PC-9 (cell line): Measurements from ENCODE around the gene FARS2. TPM values are rescaled to one million over a fixed set of nuclear protein-coding genes. Genes with fewer than 3 reads are reported as not detected.

ENCODE experiments used
- BruUV-seq: library from RNA; stranded (reverse); fragments of 400-500 nt; replicated peaks from 2 replicates; lab custom pipeline; 2021; lab: Mats Ljungman, UMichigan
- CTCF ChIA-PET: fragments of 300-600 bp; sonication (Branson Sonifier 250); formaldehyde crosslinking; loops from one replicate; lab custom pipeline; 2022; ENCODE audit warnings: antibody characterized with exemption; lab: Charles Lee
- POLR2A ChIA-PET: fragments of 300-600 bp; sonication (Branson Sonifier 250); formaldehyde crosslinking; loops from one replicate; lab custom pipeline; 2022; ENCODE audit warnings: antibody characterized with exemption; ENCODE audit not compliant: unreplicated experiment; lab: Charles Lee
- DNase-seq, 2 experiments: peaks; one replicate each; pipeline versions ENCODE4 v3.0.0 to v3.0.0-alpha.2; 2015 to 2022; ENCODE audit warnings: mixed read lengths in 1 of 2
- H2AFZ ChIP-seq: fragments of 200-600 bp; sonication (generic); 2 replicates; pipeline ENCODE4 v1.8.1; 2017; ENCODE audit warnings: antibody characterized with exemption
- H3F3A ChIP-seq: fragments of 200-600 bp; sonication (generic); 2 replicates; pipeline ENCODE4 v1.8.1; 2017; ENCODE audit warnings: antibody characterized with exemption, mild to moderate bottlenecking, low read depth; ENCODE audit not compliant: insufficient read depth
- H3K27ac ChIP-seq: fragments of 200-600 bp; sonication (generic); 2 replicates; pipeline ENCODE4 v1.6.1; 2016; ENCODE audit warnings: mixed run types
- H3K27me3 ChIP-seq: fragments of 200-600 bp; sonication (generic); 2 replicates; pipeline ENCODE4 v1.6.1; 2016; ENCODE audit warnings: low read depth, mixed run types; ENCODE audit not compliant: insufficient read depth
- H3K36me3 ChIP-seq: fragments of 200-600 bp; sonication (generic); 2 replicates; pipeline ENCODE4 v1.6.1; 2016; ENCODE audit warnings: low read depth, mixed run types
- H3K4me1 ChIP-seq: fragments of 200-600 bp; sonication (generic); replicated peaks from 2 replicates; pipeline ENCODE4 v1.6.1; 2016; ENCODE audit warnings: mixed run types; ENCODE audit not compliant: insufficient read depth
- H3K4me2 ChIP-seq: fragments of 200-600 bp; sonication (generic); 2 replicates; pipeline ENCODE4 v1.6.1; 2017; ENCODE audit warnings: mixed run types
- H3K4me3 ChIP-seq: fragments of 200-600 bp; sonication (generic); 2 replicates; pipeline ENCODE4 v1.6.1; 2016; ENCODE audit warnings: mixed run types
- H3K79me2 ChIP-seq: fragments of 200-600 bp; sonication (generic); 2 replicates; pipeline ENCODE4 v1.6.1; 2017; ENCODE audit warnings: low read depth, mixed run types
- H3K9me2 ChIP-seq: fragments of 200-600 bp; sonication (generic); 2 replicates; pipeline ENCODE4 v1.8.1; 2017; ENCODE audit warnings: mild to moderate bottlenecking; ENCODE audit not compliant: insufficient read depth
- H3K9me3 ChIP-seq: fragments of 200-600 bp; sonication (generic); 2 replicates; pipeline ENCODE4 v1.8.1; 2016; ENCODE audit warnings: low read depth; ENCODE audit not compliant: insufficient read depth
- H4K20me1 ChIP-seq: fragments of 200-600 bp; sonication (generic); 2 replicates; pipeline ENCODE4 v1.8.1; 2017; ENCODE audit not compliant: insufficient read depth
- CTCF ChIP-seq: fragments of 200-600 bp; sonication (generic); conservative IDR thresholded peaks from 2 replicates; pipeline ENCODE4 v1.6.1; 2017; ENCODE audit warnings: mixed run types, antibody characterized with exemption, mild to moderate bottlenecking, moderate library complexity
- EZH2 ChIP-seq: fragments of 200-600 bp; sonication (generic); IDR thresholded peaks from 2 replicates; pipeline ENCODE4 v1.8.0; 2017; ENCODE audit warnings: antibody characterized with exemption, low read depth
- intact Hi-C: fragments of 100-400 bp; cut with micrococcal nuclease; formaldehyde crosslinking; loops from one replicate; pipeline ENCODE4 v1.10.0; 2022; ENCODE audit not compliant: unreplicated experiment
- total RNA-seq: library from RNA; stranded (reverse); gene quantifications from 2 replicates; pipeline ENCODE4 v1.2.3, GENCODE V29; 2021

The FARS2 gene
- total RNA-seq, 1 experiment from 2014 or later = 26.7 TPM

GRCh38 chr6:5814901-5815300, 553.6 kb downstream of the FARS2 start:
- CTCF ChIA-PET = no interaction called here
- no peak for TF ChIP-seq CTCF
- no peak for TF ChIP-seq EZH2
- no peaks in the 10 kb centered on the region for H4K20me1 ChIP-seq
- H3K27me3 ChIP-seq = peaks cover 22% of the 10 kb centered on the region
- no peak overlapping the region for H3K27ac ChIP-seq
- H3K36me3 ChIP-seq = no peaks in the 10 kb centered on the region
- intact Hi-C loops = no loop called here
- DNase-seq = no peak
- POLR2A ChIA-PET = no interaction called here
- no peaks in the 10 kb centered on the region for H3K9me3 ChIP-seq
- H3K9me2 ChIP-seq = no peaks in the 10 kb centered on the region
- no peak overlapping the region for H3K4me3 ChIP-seq
- no peaks in the 10 kb centered on the region for H3F3A ChIP-seq
- H2AFZ ChIP-seq = no peak overlapping the region
- H3K4me2 ChIP-seq = no peak overlapping the region
- BruUV-seq = no TSS peak
- no peaks in the 10 kb centered on the region for H3K4me1 ChIP-seq
- H3K79me2 ChIP-seq = no peaks in the 10 kb centered on the region

- H2AFZ ChIP-seq = no peak overlapping the region
- BruUV-seq = no TSS peak
- H3K27me3 ChIP-seq = peaks cover 22% of the 10 kb centered on the region
- no peaks in the 10 kb centered on the region for H4K20me1 ChIP-seq
- no peak for DNase-seq
- H3K9me2 ChIP-seq = no peaks in the 10 kb centered on the region
- H3K4me2 ChIP-seq = no peak overlapping the region
- intact Hi-C loops = no loop called here
- no peaks in the 10 kb centered on the region for H3K4me1 ChIP-seq
- no peak for TF ChIP-seq EZH2
- no peak for TF ChIP-seq CTCF
- no peak overlapping the region for H3K27ac ChIP-seq
- H3K36me3 ChIP-seq = no peaks in the 10 kb centered on the region
- no peaks in the 10 kb centered on the region for H3K9me3 ChIP-seq
- no peaks in the 10 kb centered on the region for H3F3A ChIP-seq
- H3K4me3 ChIP-seq = no peak overlapping the region
- H3K79me2 ChIP-seq = no peaks in the 10 kb centered on the region
- CTCF ChIA-PET = no interaction called here
- POLR2A ChIA-PET = no interaction called here
Measured at GRCh38 chr6:5817869-5818268, 556.6 kb downstream of the FARS2 start.

GRCh38 chr6:5818959-5819358, 557.6 kb downstream of the FARS2 start:
- Histone ChIP-seq H4K20me1 (no peaks in the 10 kb centered on the region), H3K4me2 (no peak overlapping the region), H3K27me3 (peaks cover 21% of the 10 kb centered on the region), H3K9me3 (no peaks in the 10 kb centered on the region), H2AFZ (no peak overlapping the region), H3K36me3 (no peaks in the 10 kb centered on the region), H3K4me1 (no peaks in the 10 kb centered on the region), H3K27ac (no peak overlapping the region), H3K79me2 (no peaks in the 10 kb centered on the region), H3K9me2 (no peaks in the 10 kb centered on the region), H3F3A (no peaks in the 10 kb centered on the region), H3K4me3 (no peak overlapping the region)
- no peak for DNase-seq
- BruUV-seq = no TSS peak
- no peak for TF ChIP-seq CTCF
- TF ChIP-seq EZH2 = no peak
- ChIA-PET CTCF (no interaction called here), POLR2A (no interaction called here)
- intact Hi-C loops = no loop called here

Other genes with a start within 250 kb of the FARS2 start
- gene PPP1R3G, start 176.2 kb upstream of the FARS2 start, total RNA-seq = 1.1 and 1.4 TPM in 2 replicates
- gene LYRM4, start 563 bp upstream of the FARS2 start, total RNA-seq = 30.6 and 37.0 TPM in 2 replicates